HepG2 (cell line): ENCODE results near the gene JMJD1C. TPM values are rescaled to one million over a fixed set of nuclear protein-coding genes. Genes with fewer than 3 reads are reported as not detected.
A peak's percentile ranks its signal among the peaks of the same experiment; 100 is the strongest.

Source experiments
- ATAC-seq: fragments of 200-7000 bp; cut with Tn5 transposase; 3 replicates; pipeline ENCODE4 v1.9.1; 2020; ENCODE audit warnings: mild to moderate bottlenecking, moderate library complexity
- BruUV-seq: library from RNA; stranded (reverse); fragments of 400-500 nt; replicated peaks from 2 replicates; lab custom pipeline; 2021; lab: Mats Ljungman, UMichigan
- CTCF ChIA-PET: fragments of 300-600 bp; formaldehyde crosslinking; extraction: SDS; loops from one replicate; lab custom pipeline; 2021; ENCODE audit warnings: low total read pairs, inconsistent platforms, low intra/inter-chr PET ratio; lab: Yijun Ruan, JAX
- POLR2A ChIA-PET: fragments of 350-600 bp; sonication (Branson Sonifier 250); formaldehyde crosslinking; loops from one replicate; lab custom pipeline; 2020; ENCODE audit warnings: antibody characterized with exemption, inconsistent platforms; lab: Yijun Ruan, JAX
- DNase-seq: peaks from one replicate; pipeline ENCODE4 v3.0.0-alpha.2; 2015; ENCODE audit warnings: low spot score
- FAIRE-seq: peaks from 3 replicates; lab custom pipeline; 2011; peaks lifted over from hg19 to GRCh38; lab: Jason Lieb, UNC
- H2AFZ ChIP-seq: one replicate; pipeline ENCODE4 v1.6.1; 2011; ENCODE audit warnings: low read length, inconsistent platforms
- H3K27ac ChIP-seq: fragments of 300-600 bp; 3 replicates; pipeline ENCODE4 v1.8.0; 2011; ENCODE audit warnings: mixed run types, mild to moderate bottlenecking, mixed read lengths, low read length, inconsistent platforms; ENCODE audit not compliant: insufficient read depth; ENCODE audit errors: extremely low read length
- H3K27me3 ChIP-seq, 2 experiments: fragments of 200-600 bp in 1 of 2; 2 replicates in 1 of 2; 3 replicates in 1 of 2; pipeline versions ENCODE4 v1.6.0 to v1.8.0; 2011; ENCODE audit warnings: low read length in 2 of 2, mild to moderate bottlenecking in 2 of 2, moderate library complexity in 2 of 2, inconsistent platforms in 1 of 2; ENCODE audit not compliant: insufficient read depth in 2 of 2, control insufficient read depth in 1 of 2
- H3K36me3 ChIP-seq, 2 experiments: fragments of 200-600 bp in 1 of 2; replicated peaks in 1 of 2; 2 replicates in 1 of 2; 3 replicates in 1 of 2; pipeline versions ENCODE4 v1.5.1 to v1.8.0; 2011; ENCODE audit warnings: low read length in 2 of 2, inconsistent platforms in 1 of 2; ENCODE audit not compliant: insufficient read depth in 2 of 2, control insufficient read depth in 1 of 2
- H3K4me1 ChIP-seq: 2 replicates; pipeline ENCODE4 v1.5.1; 2012; ENCODE audit warnings: low read length, inconsistent platforms; ENCODE audit not compliant: insufficient read depth
- H3K4me2 ChIP-seq: 2 replicates; pipeline ENCODE4 v1.6.0; 2011; ENCODE audit warnings: low read depth, low read length, inconsistent platforms
- H3K4me3 ChIP-seq, 3 experiments: fragments of 200-600 bp in 1 of 3; sonication (generic), shearing (Covaris generic) in 1 of 3; replicated peaks in 1 of 3; 2 replicates each; pipeline ENCODE4 v1.5.1; 2011 to 2016; ENCODE audit warnings: low read length in 3 of 3, inconsistent platforms in 2 of 3, low read depth in 2 of 3, mild to moderate bottlenecking in 2 of 3, control low read depth in 1 of 3, mixed read lengths in 1 of 3; ENCODE audit not compliant: insufficient read depth in 1 of 3
- H3K79me2 ChIP-seq: one replicate; pipeline ENCODE4 v1.6.1; 2011; ENCODE audit warnings: low read length, inconsistent platforms; ENCODE audit not compliant: insufficient read depth
- H3K9ac ChIP-seq: 2 replicates; pipeline ENCODE4 v1.6.0; 2011; ENCODE audit warnings: mild to moderate bottlenecking, low read depth, low read length, inconsistent platforms; ENCODE audit not compliant: insufficient read depth
- H3K9me3 ChIP-seq: 2 replicates; pipeline ENCODE4 v1.5.1; 2012; ENCODE audit warnings: mild to moderate bottlenecking, low read length
- H4K20me1 ChIP-seq: 2 replicates; pipeline ENCODE4 v1.6.0; 2011; ENCODE audit warnings: inconsistent platforms, mild to moderate bottlenecking, low read length, moderate library complexity; ENCODE audit not compliant: insufficient read depth
- ASH2L ChIP-seq: fragments of 300-600, 200-600 bp; sonication (generic); IDR thresholded peaks from 2 replicates; pipeline ENCODE4 v1.7.0; 2017; ENCODE audit warnings: low read depth, mild to moderate bottlenecking, moderate library complexity, mixed read lengths, low read length; ENCODE audit not compliant: insufficient read length
- ATF4 ChIP-seq, 2 experiments: fragments of 450-650 bp in 1 of 2; sonication (generic) in 1 of 2; formaldehyde crosslinking; IDR thresholded peaks; 2 replicates each; pipeline versions ENCODE4 v1.5.0 to v1.8.0; 2020 to 2022; ENCODE audit warnings: mild to moderate bottlenecking in 1 of 2, missing genetic modification reagents in 1 of 2
- CBFB ChIP-seq: sonication (generic); formaldehyde crosslinking; IDR thresholded peaks from 2 replicates; pipeline ENCODE4 v1.4.0; 2020; ENCODE audit warnings: missing genetic modification reagents
- CREBL2 ChIP-seq: sonication (generic); formaldehyde crosslinking; IDR thresholded peaks from 2 replicates; pipeline ENCODE4 v1.8.1; 2023; ENCODE audit warnings: missing genetic modification reagents, mild to moderate bottlenecking, borderline replicate concordance
- HNF1A ChIP-seq, 2 experiments: sonication (generic) in 1 of 2; formaldehyde crosslinking in 1 of 2; IDR thresholded peaks; 2 replicates each; pipeline versions ENCODE4 v1.4.0 to v1.6.1; 2016 to 2020; ENCODE audit warnings: borderline replicate concordance in 1 of 2, low read depth in 1 of 2, mild to moderate bottlenecking in 1 of 2, missing genetic modification reagents in 1 of 2
- MBNL3 ChIP-seq: fragments of 250-450 bp; sonication (Bioruptor Pico); conservative IDR thresholded peaks from 2 replicates; pipeline ENCODE4 v1.8.0; 2022; ENCODE audit warnings: mild to moderate bottlenecking, inconsistent platforms
- MTF2 ChIP-seq: sonication (generic); formaldehyde crosslinking; IDR thresholded peaks from 2 replicates; pipeline ENCODE4 v1.5.0; 2020; ENCODE audit warnings: missing genetic modification reagents, borderline replicate concordance
- NR2F1 ChIP-seq, 2 experiments: fragments of 450-650 bp in 1 of 2; formaldehyde crosslinking in 1 of 2; IDR thresholded peaks; 2 replicates each; pipeline versions ENCODE4 v1.5.0 to v1.6.1; 2016 to 2020; ENCODE audit warnings: mild to moderate bottlenecking in 1 of 2, missing compliant biosample characterization in 1 of 2, missing genetic modification reagents in 1 of 2, moderate library complexity in 1 of 2
- POLR2A ChIP-seq, 2 experiments: IDR thresholded peaks; 2 replicates each; pipeline ENCODE4 v1.6.1; 2011; ENCODE audit warnings: low read depth in 2 of 2, low read length in 2 of 2, mild to moderate bottlenecking in 1 of 2, moderate library complexity in 1 of 2; ENCODE audit not compliant: insufficient read depth in 1 of 2
- TFE3 ChIP-seq: IDR thresholded peaks from 2 replicates; pipeline ENCODE4 v1.6.1; 2016
- ZKSCAN1 ChIP-seq: fragments of 150-350 bp; IDR thresholded peaks from 2 replicates; pipeline ENCODE4 v1.6.1; 2014; ENCODE audit warnings: low read length
- ZNF572 ChIP-seq: sonication (generic); formaldehyde crosslinking; IDR thresholded peaks from 2 replicates; pipeline ENCODE4 v1.5.1; 2020; ENCODE audit warnings: mild to moderate bottlenecking, missing genetic modification reagents
- ZNF670 ChIP-seq: sonication (generic); formaldehyde crosslinking; IDR thresholded peaks from 2 replicates; pipeline ENCODE4 v1.8.0; 2022; ENCODE audit warnings: mild to moderate bottlenecking, missing genetic modification reagents, borderline replicate concordance
- WGBS: methylation state at CpG from one replicate; pipeline ENCODE4 v1.1.6; 2017; ENCODE audit warnings: low lambda C conversion rate; 5-methylcytosine and 5-hydroxymethylcytosine counted together
- in situ Hi-C: cut with HindIII; loops from 2 replicates; pipeline ENCODE4 v1.10.0; 2017; ENCODE audit warnings: low pct_unique_long_range_greater_than_20kb; ENCODE audit not compliant: extremely low pct_ligation_motif_present
- intact Hi-C: fragments of 100-400 bp; cut with micrococcal nuclease; formaldehyde crosslinking; loops from one replicate; pipeline ENCODE4 v1.10.0; 2022; ENCODE audit not compliant: unreplicated experiment
- polyA plus RNA-seq, 8 experiments: library from polyadenylated mRNA; depleted of rRNA in 3 of 8; stranded (reverse) in 7 of 8; unstranded in 1 of 8; fragments of >200 nt; fragmentation: Illumina TruSeq in 4 of 8; extraction: Trizol in 4 of 8; gene quantifications; 2 replicates each; pipeline versions ENCODE4 v1.2.1 to v1.2.3, GENCODE V29; 2011 to 2016; ENCODE audit warnings: low read depth in 4 of 8, missing spikeins in 1 of 8, mixed read lengths in 1 of 8; ENCODE audit not compliant: insufficient read depth in 1 of 8
- total RNA-seq, 5 experiments: library from RNA; depleted of rRNA; stranded (reverse); fragments of >200 nt; fragmentation: Illumina TruSeq; extraction: Trizol; gene quantifications; 2 replicates each; pipeline ENCODE4 v1.2.3, GENCODE V29; 2016; ENCODE audit warnings: low read depth in 1 of 5

The JMJD1C gene
- total and polyA plus RNA-seq, 2 of the 13 experiments (the other 11 are each of a cell fraction or from before 2014, with no cell fraction given), result 42.3 to 42.7 TPM

- no peak for TF ChIP-seq MBNL3 (CRISPR knock-in tag)
Measured at GRCh38 chr10:63467841-63468240, 2.1 kb upstream of the JMJD1C start (continued).

- FAIRE-seq, result no peak
- DNase-seq, result peak; percentile 54
- H3K36me3 ChIP-seq, result no peaks in the 10 kb centered on the region
- intact Hi-C loops (loop anchor here (1.0 to 10.0 kb wide), 4 partner anchors 56 to 252 kb away; no protein-coding TSS in a partner anchor), in situ Hi-C loops (no loop called here)
- peaks cover 12% of the 10 kb centered on the region for H4K20me1 ChIP-seq
- ATAC-seq, result peak; percentile 64
- peak overlapping the region; percentile 92 for H3K9ac ChIP-seq
- H3K4me1 ChIP-seq, result peaks cover 49% of the 10 kb centered on the region
- H3K27ac ChIP-seq, result peak overlapping the region; percentile 97
- H3K79me2 ChIP-seq, result peaks cover 94% of the 10 kb centered on the region
- peak overlapping the region; percentile 78 to 98 (median 96) for H3K4me3 ChIP-seq
- H2AFZ ChIP-seq, result peak overlapping the region; percentile 65
- BruUV-seq, result TSS peak; percentile 92
- H3K27me3 ChIP-seq, result no peaks in the 10 kb centered on the region; a peak in 1 of 5 replicates
- WGBS, result under 1% methylated on average over 27 of the region's 27 CpGs
- H3K9me3 ChIP-seq, result no peaks in the 10 kb centered on the region
- peak overlapping the region; percentile 75 for H3K4me2 ChIP-seq
- ChIA-PET CTCF (no interaction called here), POLR2A (interaction anchor here (1.4 to 1.7 kb wide), 2 partner anchors 163 to 198 kb away, joined by 4 to 7 read pairs; no protein-coding TSS in a partner anchor)
- TF ChIP-seq MTF2 (CRISPR knock-in tag), result 0 out of 2 replicates have a peak, but pooled peaks have one; percentile 81
- no peak for TF ChIP-seq ZKSCAN1
- TF ChIP-seq ZNF670, result 0 out of 2 replicates have a peak, but pooled peaks have one; percentile 10
- peak; percentile 5 for TF ChIP-seq ASH2L
- TF ChIP-seq NR2F1 (CRISPR knock-in tag; IDR thresholded peaks at IDR 0.05), result 0 out of 4 replicates have a peak, but pooled peaks of 1 of the 2 experiments have one; percentile 4
- TF ChIP-seq POLR2A (IDR thresholded peaks at IDR 0.05; ENCODE audit: insufficient read depth in 1 of 2, low read depth in 2 of 2, low read length in 2 of 2), result peak; percentile 4; a peak in 1 of 4 replicates
- TF ChIP-seq HNF1A (IDR thresholded peaks at IDR 0.05; ENCODE audit: low read depth), result 0 out of 2 replicates have a peak, but pooled peaks have one; percentile 1
- TF ChIP-seq HNF1A (CRISPR knock-in tag; IDR thresholded peaks at IDR 0.05; ENCODE audit: borderline replicate concordance), result no peak; the same call in 1 of the 2 replicates
- TF ChIP-seq CBFB, result 0 out of 2 replicates have a peak, but pooled peaks have one; percentile 1
- TF ChIP-seq ATF4 (CRISPR knock-in tag; IDR thresholded peaks at IDR 0.05), result 0 out of 4 replicates have a peak, but pooled peaks of 1 of the 2 experiments have one; percentile 14
- 0 out of 2 replicates have a peak, but pooled peaks have one; percentile 1 for TF ChIP-seq TFE3 (CRISPR knock-in tag)
- no peak for TF ChIP-seq CREBL2 (CRISPR knock-in tag)
- peak; percentile 43; the same call in 1 of the 2 replicates for TF ChIP-seq ZNF572 (CRISPR knock-in tag)
Measured at GRCh38 chr10:63466144-63466935, 563 bp upstream of the JMJD1C start.
